ENCODE measurements around the gene NR3C2.

The NR3C2 gene

GRCh38 chr4:148443512-148444295 lies 1.5 kb upstream of the NR3C2 start:
- no peak for DNase-seq (ENCODE audit: extremely low read depth, low read depth)
- TF ChIP-seq, protein P1, sequence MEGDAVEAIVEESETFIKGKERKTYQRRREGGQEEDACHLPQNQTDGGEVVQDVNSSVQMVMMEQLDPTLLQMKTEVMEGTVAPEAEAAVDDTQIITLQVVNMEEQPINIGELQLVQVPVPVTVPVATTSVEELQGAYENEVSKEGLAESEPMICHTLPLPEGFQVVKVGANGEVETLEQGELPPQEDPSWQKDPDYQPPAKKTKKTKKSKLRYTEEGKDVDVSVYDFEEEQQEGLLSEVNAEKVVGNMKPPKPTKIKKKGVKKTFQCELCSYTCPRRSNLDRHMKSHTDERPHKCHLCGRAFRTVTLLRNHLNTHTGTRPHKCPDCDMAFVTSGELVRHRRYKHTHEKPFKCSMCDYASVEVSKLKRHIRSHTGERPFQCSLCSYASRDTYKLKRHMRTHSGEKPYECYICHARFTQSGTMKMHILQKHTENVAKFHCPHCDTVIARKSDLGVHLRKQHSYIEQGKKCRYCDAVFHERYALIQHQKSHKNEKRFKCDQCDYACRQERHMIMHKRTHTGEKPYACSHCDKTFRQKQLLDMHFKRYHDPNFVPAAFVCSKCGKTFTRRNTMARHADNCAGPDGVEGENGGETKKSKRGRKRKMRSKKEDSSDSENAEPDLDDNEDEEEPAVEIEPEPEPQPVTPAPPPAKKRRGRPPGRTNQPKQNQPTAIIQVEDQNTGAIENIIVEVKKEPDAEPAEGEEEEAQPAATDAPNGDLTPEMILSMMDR (IDR thresholded peaks at IDR 0.05; ENCODE audit: low read depth, low read length): no peak

DNA sequence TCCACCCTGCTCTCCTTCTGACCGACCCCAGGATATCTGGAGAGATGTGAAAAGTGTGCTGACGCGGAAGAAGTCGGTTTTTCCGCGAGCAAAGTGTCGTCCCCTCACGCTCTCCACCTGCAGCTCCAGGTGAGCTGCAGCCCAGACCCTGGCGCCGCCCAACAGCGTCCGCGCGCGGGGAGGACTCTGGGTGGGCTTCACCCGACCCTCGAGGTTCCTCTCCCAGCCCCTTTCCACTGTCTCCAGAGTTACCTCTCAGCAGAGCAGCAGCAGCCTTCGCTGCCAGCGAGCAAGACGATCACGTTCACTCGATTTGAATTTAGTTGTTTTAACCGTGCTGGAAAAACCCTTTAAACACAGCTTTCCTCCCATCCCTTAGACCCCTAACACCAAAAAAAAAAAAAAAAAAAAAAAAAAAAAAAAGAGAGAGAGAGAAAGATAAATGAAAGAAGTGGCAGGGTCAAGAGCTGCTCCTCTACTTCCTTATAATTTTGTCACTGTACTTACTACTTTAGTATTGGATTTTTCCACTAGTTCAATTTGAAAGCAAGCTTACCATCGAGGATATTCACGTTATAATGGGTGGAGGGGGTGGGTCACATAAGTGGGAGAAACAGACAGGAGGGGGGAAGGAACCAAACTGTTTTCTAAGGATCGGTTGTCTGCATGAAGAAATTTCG lies 758 bp upstream of the NR3C2 start:
- TF ChIP-seq, protein P1 (IDR thresholded peaks at IDR 0.05; ENCODE audit: low read depth, low read length): no peak
- no peak for DNase-seq (ENCODE audit: extremely low read depth, low read depth)

GRCh38 chr4:148441624-148441985 lies 609 bp downstream of the NR3C2 start:
- TF ChIP-seq, protein P1 (IDR thresholded peaks at IDR 0.05; ENCODE audit: low read depth, low read length): no peak
- DNase-seq (ENCODE audit: extremely low read depth, low read depth): no peak

DNA sequence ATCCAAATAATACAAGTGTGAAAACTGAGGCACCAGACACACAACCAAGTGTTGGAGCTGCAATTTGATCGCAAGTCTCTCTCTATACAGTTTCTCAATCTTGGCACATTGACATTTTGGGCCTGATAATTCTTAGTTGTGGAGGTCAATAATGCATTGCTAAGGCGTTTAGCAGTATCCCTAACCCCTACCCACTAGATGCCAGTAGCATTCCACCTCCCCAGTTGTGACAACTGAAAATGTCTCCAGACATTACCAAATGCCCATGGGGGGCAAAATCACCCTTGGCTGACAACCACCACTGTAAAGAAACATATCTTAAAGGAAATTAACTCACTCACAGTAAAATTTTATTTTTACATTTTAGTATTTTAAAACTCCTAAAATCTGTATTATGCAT lies 4.2 kb downstream of the NR3C2 start:
- TF ChIP-seq, protein P1 (IDR thresholded peaks at IDR 0.05; ENCODE audit: low read depth, low read length): no peak
- no peak for DNase-seq (ENCODE audit: extremely low read depth, low read depth)

DNA sequence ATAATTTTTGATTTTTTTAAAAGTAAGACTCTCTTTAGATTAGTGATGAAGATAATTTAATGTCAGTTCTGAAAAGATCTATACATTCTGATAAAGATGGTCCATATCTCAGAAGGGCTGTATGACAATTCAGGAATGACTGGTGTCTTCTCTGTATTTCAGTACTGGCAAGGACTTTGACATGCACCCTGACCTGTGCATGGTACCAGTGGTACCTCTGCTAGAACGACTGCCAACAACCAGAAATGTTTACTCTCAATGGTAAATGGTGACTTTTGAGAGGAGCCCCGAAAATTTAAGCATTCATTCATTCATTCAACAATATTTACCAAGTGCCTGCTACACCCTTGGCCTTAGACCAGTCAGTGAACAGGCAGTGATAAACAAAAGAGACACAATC lies 4.8 kb downstream of the NR3C2 start:
- DNase-seq (ENCODE audit: extremely low read depth, low read depth): no peak

GRCh38 chr4:148436512-148436911 lies 5.7 kb downstream of the NR3C2 start:
- no peak for DNase-seq (ENCODE audit: extremely low read depth, low read depth)
- TF ChIP-seq, protein P1 (IDR thresholded peaks at IDR 0.05; ENCODE audit: low read depth, low read length): no peak

More for the DNA sequence above, 4.8 kb downstream of the NR3C2 start:
- TF ChIP-seq, protein P1 (IDR thresholded peaks at IDR 0.05; ENCODE audit: low read depth, low read length): no peak

GRCh38 chr4:148435654-148436406 lies 6.4 kb downstream of the NR3C2 start:
- TF ChIP-seq, protein P1 (IDR thresholded peaks at IDR 0.05; ENCODE audit: low read depth, low read length): no peak
- no peak for DNase-seq (ENCODE audit: extremely low read depth, low read depth)
